Mammary epithelial cell (primary cell): ENCODE measurements around the gene KLB.

Experiments
- CTCF ChIP-seq, 2 donors: IDR thresholded peaks in 1 of 2; conservative IDR thresholded peaks in 1 of 2; 2 replicates each; pipeline ENCODE4 v1.5.1; 2011 to 2012; ENCODE audit warnings: inconsistent platforms in 2 of 2, low read length in 2 of 2, mild to moderate bottlenecking in 2 of 2, control low read depth in 1 of 2, low read depth in 1 of 2; ENCODE audit not compliant: insufficient read depth in 1 of 2; ENCODE audit errors: extremely low read depth in 1 of 2
- EZH2 ChIP-seq: IDR thresholded peaks from 2 replicates; pipeline ENCODE4 v1.6.1; 2012; ENCODE audit warnings: low read length, inconsistent platforms, borderline replicate concordance

GRCh38 chr4:39464886-39465501, 58.3 kb downstream of the KLB start:
- TF ChIP-seq CTCF (conservative IDR thresholded peaks at IDR 0.05 in 1 of 2, IDR thresholded peaks at IDR 0.05 in 1 of 2; ENCODE audit: extremely low read depth in 1 of 2, insufficient read depth in 1 of 2, low read depth in 1 of 2, low read length in 2 of 2) (peak in 1 of 2 donors; percentile 19), EZH2 (no peak)
